GM18505 (cell line): Measurements from ENCODE around the gene RPS21.
"Not testable (repeated sequence)": the region's sequence is repeated elsewhere in the genome, so short reads cannot be mapped to it uniquely, and the experiment has no call there.

ENCODE experiments used
- ATAC-seq: cut with Tn5 transposase; IDR thresholded peaks from one replicate; pipeline ENCODE4 v1.9.1; 2021; ENCODE audit not compliant: unreplicated experiment
- POLR2A ChIP-seq: IDR thresholded peaks from 4 replicates; pipeline ENCODE4 v1.6.1; 2011; ENCODE audit warnings: borderline replicate concordance; ENCODE audit not compliant: insufficient read depth, insufficient read length; ENCODE audit errors: extremely low read depth

Gene RPS21

GRCh38 chr20:62425281-62426058, 38.6 kb downstream of the RPS21 start:
- ATAC-seq: no peak
- no peak for TF ChIP-seq POLR2A

- not testable (repeated sequence) for ATAC-seq
Observed at GRCh38 chr20:62426059-62426348, 39.1 kb downstream of the RPS21 start.

GRCh38 chr20:62426699-62427131, 39.8 kb downstream of the RPS21 start:
- no peak for TF ChIP-seq POLR2A
- ATAC-seq: no peak

GRCh38 chr20:62427172-62428001, 40.5 kb downstream of the RPS21 start, which contains the start of gene RBBP8NL:
Gene RBBP8NL (minus strand): TSS chr20:62427539. CDS start chr20:62419647, 7,892 bp downstream.
- no peak for ATAC-seq
- TF ChIP-seq POLR2A: no peak

GRCh38 chr20:62428002-62428372, 41.1 kb downstream of the RPS21 start:
- no peak for TF ChIP-seq POLR2A
- ATAC-seq: no peak

- no peak for ATAC-seq
Observed at GRCh38 chr20:62428396-62429295, 41.7 kb downstream of the RPS21 start.

GRCh38 chr20:62429455-62430310, 42.8 kb downstream of the RPS21 start:
- TF ChIP-seq POLR2A: no peak
- no peak for ATAC-seq

More at GRCh38 chr20:62428396-62429295, 41.7 kb downstream of the RPS21 start:
- TF ChIP-seq POLR2A: no peak

- no peak for TF ChIP-seq POLR2A
- ATAC-seq: no peak
Observed at GRCh38 chr20:62430311-62430853, 43.5 kb downstream of the RPS21 start.

- TF ChIP-seq POLR2A: no peak
- no peak for ATAC-seq
Observed at GRCh38 chr20:62430866-62431447, 44.1 kb downstream of the RPS21 start.

- no peak for TF ChIP-seq POLR2A
- no peak for ATAC-seq
Observed at GRCh38 chr20:62433658-62434497, 47.0 kb downstream of the RPS21 start.

GRCh38 chr20:62436692-62437091, 49.8 kb downstream of the RPS21 start:
- TF ChIP-seq POLR2A: no peak
- ATAC-seq: no peak

- ATAC-seq: no peak
- TF ChIP-seq POLR2A: no peak
Observed at GRCh38 chr20:62437496-62437895, 50.6 kb downstream of the RPS21 start.

- no peak for ATAC-seq
- no peak for TF ChIP-seq POLR2A
Observed at GRCh38 chr20:62437927-62438326, 51.0 kb downstream of the RPS21 start.
